Endodermal cell (in vitro differentiated cells): Measurements from ENCODE around the gene DNMBP. TPM values are rescaled to one million over a fixed set of nuclear protein-coding genes. Genes with fewer than 3 reads are reported as not detected.

Experiments used
- DNase-seq: peaks from one replicate; pipeline ENCODE4 v3.0.0-alpha.2; 2017
- H3K27ac ChIP-seq: 2 replicates; pipeline ENCODE4 v1.5.1; 2013; ENCODE audit warnings: mild to moderate bottlenecking, low read depth, low read length, moderate library complexity
- H3K27me3 ChIP-seq: 2 replicates; pipeline ENCODE4 v1.6.1; 2013; ENCODE audit warnings: mild to moderate bottlenecking, low read length, moderate library complexity; ENCODE audit not compliant: insufficient read depth, control insufficient read depth, poor library complexity, severe bottlenecking
- H3K36me3 ChIP-seq: 2 replicates; pipeline ENCODE4 v1.7.0; 2013; ENCODE audit warnings: mild to moderate bottlenecking, low read length, moderate library complexity; ENCODE audit not compliant: control insufficient read depth, insufficient read depth
- H3K4me1 ChIP-seq: one replicate; pipeline ENCODE4 v1.7.0; 2013; ENCODE audit warnings: low read length; ENCODE audit not compliant: control insufficient read depth, insufficient read depth
- H3K4me3 ChIP-seq: 2 replicates; pipeline ENCODE4 v1.5.1; 2013; ENCODE audit warnings: mild to moderate bottlenecking, low read length, moderate library complexity
- H3K9ac ChIP-seq: 2 replicates; pipeline ENCODE4 v1.6.1; 2013; ENCODE audit warnings: mild to moderate bottlenecking, low read length, moderate library complexity; ENCODE audit not compliant: poor library complexity, severe bottlenecking; ENCODE audit errors: extremely low read depth
- H3K9me3 ChIP-seq: 2 replicates; pipeline ENCODE4 v1.6.1; 2013; ENCODE audit warnings: mild to moderate bottlenecking, low read length, moderate library complexity; ENCODE audit not compliant: control insufficient read depth
- H3K27ac Mint-ChIP-seq: 2 replicates; pipeline ENCODE4 v1.8.0; 2020; ENCODE audit warnings: mixed read lengths
- H3K27me3 Mint-ChIP-seq: 2 replicates; pipeline ENCODE4 v1.8.0; 2021; ENCODE audit warnings: mild to moderate bottlenecking, mixed read lengths; ENCODE audit not compliant: insufficient read depth
- H3K36me3 Mint-ChIP-seq: 2 replicates; pipeline ENCODE4 v1.8.0; 2020; ENCODE audit warnings: low read depth, mixed read lengths
- H3K4me1 Mint-ChIP-seq: 2 replicates; pipeline ENCODE4 v1.8.0; 2020; ENCODE audit warnings: mixed read lengths
- H3K4me3 Mint-ChIP-seq: 2 replicates; pipeline ENCODE4 v1.8.0; 2020; ENCODE audit warnings: mild to moderate bottlenecking, moderate library complexity, mixed read lengths
- H3K9me3 Mint-ChIP-seq: 2 replicates; pipeline ENCODE4 v1.8.0; 2020; ENCODE audit warnings: mild to moderate bottlenecking, mixed read lengths
- WGBS, 2 experiments: methylation state at CpG; one replicate each; pipeline versions ENCODE4 v1.1.5 to v1.1.7; 2013; ENCODE audit warnings: missing lambda C conversion rate in 2 of 2, mixed read lengths in 1 of 2; ENCODE audit not compliant: insufficient coverage in 1 of 2, insufficient read length in 1 of 2; 5-methylcytosine and 5-hydroxymethylcytosine counted together
- long read RNA-seq, 4 experiments: library from polyadenylated mRNA in 2 of 4; library from RNA in 1 of 4; library from capped mRNA in 1 of 4; stranded (forward) in 3 of 4; unstranded in 1 of 4; transcript quantifications; one replicate each; pipeline ENCODE4 v2.0.0, GENCODE V29; 2020 to 2021; ENCODE audit warnings: inconsistent platforms in 1 of 4
- polyA plus RNA-seq, 2 experiments: library from polyadenylated mRNA; stranded (reverse); fragments of 50-300 nt; gene quantifications; one replicate each; pipeline ENCODE4 v1.2.3, GENCODE V29; 2013
- total RNA-seq, 2 donors: library from RNA; stranded (reverse); fragmentation: NEBNext Ultra II Directional in 1 of 2; extraction: Animal tissue kit (Norgen Biotek cat#: 25700) in 1 of 2; gene quantifications; 2 replicates in 1 of 2; 3 replicates in 1 of 2; pipeline ENCODE4 v1.2.1, GENCODE V29; 2021
- TF ChIP-seq, protein P1 (sequence below): fragments of 200-600 bp; sonication (generic); conservative IDR thresholded peaks from 2 replicates; pipeline ENCODE4 v1.5.0; 2021; ENCODE audit warnings: antibody characterized with exemption, mild to moderate bottlenecking

The DNMBP gene, protein sequence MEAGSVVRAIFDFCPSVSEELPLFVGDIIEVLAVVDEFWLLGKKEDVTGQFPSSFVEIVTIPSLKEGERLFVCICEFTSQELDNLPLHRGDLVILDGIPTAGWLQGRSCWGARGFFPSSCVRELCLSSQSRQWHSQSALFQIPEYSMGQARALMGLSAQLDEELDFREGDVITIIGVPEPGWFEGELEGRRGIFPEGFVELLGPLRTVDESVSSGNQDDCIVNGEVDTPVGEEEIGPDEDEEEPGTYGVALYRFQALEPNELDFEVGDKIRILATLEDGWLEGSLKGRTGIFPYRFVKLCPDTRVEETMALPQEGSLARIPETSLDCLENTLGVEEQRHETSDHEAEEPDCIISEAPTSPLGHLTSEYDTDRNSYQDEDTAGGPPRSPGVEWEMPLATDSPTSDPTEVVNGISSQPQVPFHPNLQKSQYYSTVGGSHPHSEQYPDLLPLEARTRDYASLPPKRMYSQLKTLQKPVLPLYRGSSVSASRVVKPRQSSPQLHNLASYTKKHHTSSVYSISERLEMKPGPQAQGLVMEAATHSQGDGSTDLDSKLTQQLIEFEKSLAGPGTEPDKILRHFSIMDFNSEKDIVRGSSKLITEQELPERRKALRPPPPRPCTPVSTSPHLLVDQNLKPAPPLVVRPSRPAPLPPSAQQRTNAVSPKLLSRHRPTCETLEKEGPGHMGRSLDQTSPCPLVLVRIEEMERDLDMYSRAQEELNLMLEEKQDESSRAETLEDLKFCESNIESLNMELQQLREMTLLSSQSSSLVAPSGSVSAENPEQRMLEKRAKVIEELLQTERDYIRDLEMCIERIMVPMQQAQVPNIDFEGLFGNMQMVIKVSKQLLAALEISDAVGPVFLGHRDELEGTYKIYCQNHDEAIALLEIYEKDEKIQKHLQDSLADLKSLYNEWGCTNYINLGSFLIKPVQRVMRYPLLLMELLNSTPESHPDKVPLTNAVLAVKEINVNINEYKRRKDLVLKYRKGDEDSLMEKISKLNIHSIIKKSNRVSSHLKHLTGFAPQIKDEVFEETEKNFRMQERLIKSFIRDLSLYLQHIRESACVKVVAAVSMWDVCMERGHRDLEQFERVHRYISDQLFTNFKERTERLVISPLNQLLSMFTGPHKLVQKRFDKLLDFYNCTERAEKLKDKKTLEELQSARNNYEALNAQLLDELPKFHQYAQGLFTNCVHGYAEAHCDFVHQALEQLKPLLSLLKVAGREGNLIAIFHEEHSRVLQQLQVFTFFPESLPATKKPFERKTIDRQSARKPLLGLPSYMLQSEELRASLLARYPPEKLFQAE (N-terminal part only)
- 10 to 100 TPM; 45.4 to 85.4 TPM for total RNA-seq
- 18.8 TPM for polyA plus RNA-seq (2013, experiment 1 of 2)
- polyA plus RNA-seq (2013, experiment 2 of 2) = 17.5 TPM
- long read RNA-seq, experiment 1, partial matches to known transcripts = 16 of 35 reads
- long read RNA-seq, experiment 1, other reads (novel, unspliced or antisense) = 19 of 35 reads
- long read RNA-seq, experiment 2, full-length matches to known transcripts = 37 of 108 reads
- long read RNA-seq, experiment 2, partial matches to known transcripts = 44 of 108 reads
- long read RNA-seq, experiment 2, other reads (novel, unspliced or antisense) = 27 of 108 reads
- long read RNA-seq, experiment 3, full-length matches to known transcripts = 16 of 42 reads
- long read RNA-seq, experiment 3, partial matches to known transcripts = 13 of 42 reads
- long read RNA-seq, experiment 3, other reads (novel, unspliced or antisense) = 13 of 42 reads
- long read RNA-seq, experiment 4, partial matches to known transcripts = 1 of 3 reads
- long read RNA-seq, experiment 4, other reads (novel, unspliced or antisense) = 2 of 3 reads

DNA sequence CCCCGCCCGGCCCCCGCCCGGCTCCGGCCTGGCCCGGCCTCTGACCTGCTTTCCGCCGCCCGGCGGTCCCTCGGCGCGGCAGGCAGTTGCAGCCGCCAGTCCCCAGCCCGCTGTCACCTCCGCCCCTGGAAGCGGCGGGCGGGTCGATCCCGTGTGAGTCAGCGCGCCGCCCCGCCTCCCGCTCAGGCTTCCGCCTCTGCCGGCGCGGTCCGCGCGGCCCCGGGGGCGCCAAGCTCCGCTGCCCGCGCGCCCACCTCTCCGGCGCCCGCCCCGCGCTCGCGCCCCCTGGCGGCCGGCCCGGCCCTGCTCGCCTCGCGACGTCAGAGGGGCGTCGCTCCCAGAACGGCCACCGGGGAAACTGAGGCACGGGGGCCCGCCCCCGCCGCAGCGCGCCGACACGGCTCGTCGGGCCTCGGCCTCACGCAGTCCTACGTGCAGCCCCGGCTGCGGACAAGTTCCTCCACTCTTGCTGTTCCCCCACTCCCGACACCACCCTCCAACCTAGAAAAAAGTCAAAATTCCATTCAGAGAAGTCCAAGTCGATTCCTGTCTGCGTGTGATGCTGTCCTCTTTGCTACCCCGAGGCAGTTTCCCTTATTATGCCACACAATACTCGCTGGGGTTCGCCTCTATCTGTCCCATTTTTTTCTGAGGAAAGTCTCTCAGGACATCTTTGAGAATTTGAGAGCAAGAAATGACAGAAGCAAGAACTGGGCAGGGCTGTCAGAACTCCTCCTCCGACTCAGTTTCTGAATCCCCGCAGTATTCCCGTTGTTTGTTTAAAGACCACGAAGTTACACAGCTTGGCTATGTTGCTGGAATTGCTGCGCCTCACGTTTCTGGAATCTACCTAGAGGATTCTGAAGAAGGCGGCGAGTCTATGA lies at the start of gene DNMBP:
DNMBP (minus strand) TSS at position 155 of the 884 bp plus-strand sequence. CDS start 37,823 bp downstream, outside the sequence.
- Histone ChIP-seq H3K4me3 (peak within 1 kb of the TSS; percentile 99), H3K9ac (peak within 1 kb of the TSS; percentile 61), H3K9me3 (no peaks in the 10 kb centered on the region), H3K27me3 (no peaks in the 10 kb centered on the region), H3K36me3 (no peaks in the 10 kb centered on the region), H3K27ac (no peak within 1 kb of the TSS), H3K4me1 (peaks cover 5% of the 10 kb centered on the region)
- Mint-ChIP-seq H3K36me3 (peaks cover 10% of the 10 kb centered on the region), H3K4me3 (peak within 1 kb of the TSS; percentile 91), H3K4me1 (peaks cover 54% of the 10 kb centered on the region), H3K27me3 (peaks cover 8% of the 10 kb centered on the region), H3K9me3 (peaks cover 1% of the 10 kb centered on the region), H3K27ac (peak within 1 kb of the TSS; percentile 56)
- 8% methylated on average over 51 to 86 of the region's 86 CpGs for WGBS, 2 experiments
- TF ChIP-seq, protein P1, sequence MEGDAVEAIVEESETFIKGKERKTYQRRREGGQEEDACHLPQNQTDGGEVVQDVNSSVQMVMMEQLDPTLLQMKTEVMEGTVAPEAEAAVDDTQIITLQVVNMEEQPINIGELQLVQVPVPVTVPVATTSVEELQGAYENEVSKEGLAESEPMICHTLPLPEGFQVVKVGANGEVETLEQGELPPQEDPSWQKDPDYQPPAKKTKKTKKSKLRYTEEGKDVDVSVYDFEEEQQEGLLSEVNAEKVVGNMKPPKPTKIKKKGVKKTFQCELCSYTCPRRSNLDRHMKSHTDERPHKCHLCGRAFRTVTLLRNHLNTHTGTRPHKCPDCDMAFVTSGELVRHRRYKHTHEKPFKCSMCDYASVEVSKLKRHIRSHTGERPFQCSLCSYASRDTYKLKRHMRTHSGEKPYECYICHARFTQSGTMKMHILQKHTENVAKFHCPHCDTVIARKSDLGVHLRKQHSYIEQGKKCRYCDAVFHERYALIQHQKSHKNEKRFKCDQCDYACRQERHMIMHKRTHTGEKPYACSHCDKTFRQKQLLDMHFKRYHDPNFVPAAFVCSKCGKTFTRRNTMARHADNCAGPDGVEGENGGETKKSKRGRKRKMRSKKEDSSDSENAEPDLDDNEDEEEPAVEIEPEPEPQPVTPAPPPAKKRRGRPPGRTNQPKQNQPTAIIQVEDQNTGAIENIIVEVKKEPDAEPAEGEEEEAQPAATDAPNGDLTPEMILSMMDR = peak; percentile 68
- DNase-seq = peak; percentile 93

DNA sequence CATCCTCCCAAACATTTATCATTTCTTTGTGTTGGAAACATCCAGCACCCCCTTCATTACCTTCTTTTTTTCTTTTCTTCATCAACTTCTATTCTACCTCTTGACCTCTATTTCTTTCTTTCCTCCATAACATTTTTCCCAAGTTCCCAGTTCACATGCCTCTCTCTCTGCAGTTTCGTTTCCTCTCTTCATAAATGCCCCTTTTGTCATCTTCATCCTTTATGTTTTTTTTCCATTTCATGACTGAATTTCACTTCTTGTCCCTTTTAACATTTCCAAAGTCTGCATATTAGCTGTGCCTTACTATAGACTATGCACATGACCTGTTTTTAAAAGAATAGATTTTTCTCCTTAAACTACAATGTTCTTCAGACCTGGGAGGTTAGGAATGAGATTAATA lies 48.2 kb upstream of the DNMBP start:
- no peak overlapping the region for H3K4me3 Mint-ChIP-seq
- H3K36me3 Mint-ChIP-seq = peaks cover 6% of the 10 kb centered on the region

More for the DNA sequence above, 48.2 kb upstream of the DNMBP start:
- no peak overlapping the region for H3K27ac Mint-ChIP-seq
- H3K4me1 ChIP-seq = no peaks in the 10 kb centered on the region
- H3K9ac ChIP-seq = no peak overlapping the region
- no peak overlapping the region for H3K4me3 ChIP-seq
- DNase-seq = no peak
- H3K9me3 Mint-ChIP-seq = peaks cover 6% of the 10 kb centered on the region
- 71 to 88% methylated on average over 1 of the region's 1 CpG for WGBS, 2 experiments
- TF ChIP-seq, protein P1 = no peak
- H3K36me3 ChIP-seq = no peaks in the 10 kb centered on the region
- no peak overlapping the region for H3K27ac ChIP-seq
- peaks cover 10% of the 10 kb centered on the region for H3K4me1 Mint-ChIP-seq
- peaks cover 13% of the 10 kb centered on the region for H3K9me3 ChIP-seq
- H3K27me3 ChIP-seq = no peaks in the 10 kb centered on the region
- no peaks in the 10 kb centered on the region for H3K27me3 Mint-ChIP-seq
